HEK293 (cell line): ENCODE measurements around the gene LNPK.
A peak's percentile ranks its signal among the peaks of the same experiment; 100 is the strongest.

Source experiments
- GLI4 ChIP-seq: fragments of 450-650 bp; formaldehyde crosslinking; IDR thresholded peaks from 2 replicates; pipeline ENCODE4 v1.5.1; 2016; ENCODE audit warnings: missing biosample characterization, missing genetic modification characterization
- GLIS1 ChIP-seq: fragments of 450-650 bp; formaldehyde crosslinking; IDR thresholded peaks from 2 replicates; pipeline ENCODE4 v1.5.1; 2016; ENCODE audit warnings: missing biosample characterization, missing genetic modification characterization
- IKZF3 ChIP-seq: fragments of 450-650 bp; IDR thresholded peaks from 2 replicates; pipeline ENCODE4 v1.5.0; 2018; ENCODE audit warnings: missing biosample characterization, mild to moderate bottlenecking, missing genetic modification characterization, moderate library complexity
- OSR2 ChIP-seq: fragments of 450-650 bp; formaldehyde crosslinking; IDR thresholded peaks from 2 replicates; pipeline ENCODE4 v1.5.1; 2016; ENCODE audit warnings: missing biosample characterization, missing genetic modification characterization
- RBAK ChIP-seq: fragments of 450-650 bp; formaldehyde crosslinking; IDR thresholded peaks from 2 replicates; pipeline ENCODE4 v1.5.1; 2016; ENCODE audit warnings: missing biosample characterization, missing genetic modification characterization
- REPIN1 ChIP-seq: fragments of 450-650 bp; formaldehyde crosslinking; IDR thresholded peaks from 2 replicates; pipeline ENCODE4 v1.5.1; 2017; ENCODE audit warnings: missing biosample characterization, missing genetic modification characterization, low read depth
- SALL2 ChIP-seq: fragments of 450-650 bp; formaldehyde crosslinking; IDR thresholded peaks from 2 replicates; pipeline ENCODE4 v1.5.0; 2017; ENCODE audit warnings: missing biosample characterization, mild to moderate bottlenecking, missing genetic modification characterization, borderline replicate concordance
- YY1 ChIP-seq: fragments of 450-650 bp; formaldehyde crosslinking; IDR thresholded peaks from 2 replicates; pipeline ENCODE4 v1.5.1; 2018; ENCODE audit warnings: missing biosample characterization, missing genetic modification characterization
- ZEB2 ChIP-seq: fragments of 450-650 bp; formaldehyde crosslinking; IDR thresholded peaks from 2 replicates; pipeline ENCODE4 v1.5.1; 2016; ENCODE audit warnings: missing biosample characterization, missing genetic modification characterization
- ZNF114 ChIP-seq: fragments of 450-650 bp; formaldehyde crosslinking; IDR thresholded peaks from 2 replicates; pipeline ENCODE4 v1.5.0; 2017; ENCODE audit warnings: missing biosample characterization, missing genetic modification characterization
- ZNF133 ChIP-seq: fragments of 450-650 bp; formaldehyde crosslinking; IDR thresholded peaks from 2 replicates; pipeline ENCODE4 v1.5.1; 2016; ENCODE audit warnings: missing biosample characterization, missing genetic modification characterization
- ZNF146 ChIP-seq: fragments of 450-650 bp; formaldehyde crosslinking; IDR thresholded peaks from 2 replicates; pipeline ENCODE4 v1.5.1; 2016; ENCODE audit warnings: missing biosample characterization, missing genetic modification characterization
- ZNF155 ChIP-seq: fragments of 450-650 bp; formaldehyde crosslinking; IDR thresholded peaks from 2 replicates; pipeline ENCODE4 v1.5.1; 2016; ENCODE audit warnings: missing biosample characterization, missing genetic modification characterization
- ZNF221 ChIP-seq: fragments of 450-650 bp; formaldehyde crosslinking; IDR thresholded peaks from 2 replicates; pipeline ENCODE4 v1.5.1; 2017; ENCODE audit warnings: missing biosample characterization, missing genetic modification characterization, borderline replicate concordance
- ZNF239 ChIP-seq: fragments of 450-650 bp; formaldehyde crosslinking; IDR thresholded peaks from 2 replicates; pipeline ENCODE4 v1.5.1; 2016; ENCODE audit warnings: missing biosample characterization, missing genetic modification characterization
- ZNF354C ChIP-seq: fragments of 450-650 bp; formaldehyde crosslinking; IDR thresholded peaks from 2 replicates; pipeline ENCODE4 v1.5.1; 2016; ENCODE audit warnings: missing biosample characterization, missing genetic modification characterization, low read depth, borderline replicate concordance
- ZNF391 ChIP-seq: fragments of 450-650 bp; formaldehyde crosslinking; IDR thresholded peaks from 2 replicates; pipeline ENCODE4 v1.5.1; 2016; ENCODE audit warnings: low read depth, missing biosample characterization, missing genetic modification characterization, borderline replicate concordance
- ZNF404 ChIP-seq: fragments of 450-650 bp; formaldehyde crosslinking; IDR thresholded peaks from 2 replicates; pipeline ENCODE4 v1.5.1; 2017; ENCODE audit warnings: missing biosample characterization, missing genetic modification characterization
- ZNF416 ChIP-seq: fragments of 450-650 bp; formaldehyde crosslinking; IDR thresholded peaks from 2 replicates; pipeline ENCODE4 v1.5.1; 2016; ENCODE audit warnings: missing biosample characterization, missing genetic modification characterization
- ZNF426 ChIP-seq: fragments of 450-650 bp; formaldehyde crosslinking; IDR thresholded peaks from 2 replicates; pipeline ENCODE4 v1.5.1; 2017; ENCODE audit warnings: missing biosample characterization, missing genetic modification characterization, mild to moderate bottlenecking, inconsistent platforms, moderate library complexity
- ZNF623 ChIP-seq: fragments of 450-650 bp; formaldehyde crosslinking; IDR thresholded peaks from 2 replicates; pipeline ENCODE4 v1.5.1; 2016; ENCODE audit warnings: missing biosample characterization, missing genetic modification characterization
- ZNF629 ChIP-seq: fragments of 450-650 bp; formaldehyde crosslinking; IDR thresholded peaks from 2 replicates; pipeline ENCODE4 v1.5.1; 2017; ENCODE audit warnings: missing biosample characterization, missing genetic modification characterization
- ZNF660 ChIP-seq: fragments of 450-650 bp; IDR thresholded peaks from 2 replicates; pipeline ENCODE4 v1.5.1; 2018; ENCODE audit warnings: missing biosample characterization, mild to moderate bottlenecking, missing genetic modification characterization
- ZNF677 ChIP-seq: fragments of 450-650 bp; IDR thresholded peaks from 2 replicates; pipeline ENCODE4 v1.5.0; 2018; ENCODE audit warnings: missing biosample characterization, mild to moderate bottlenecking, missing genetic modification characterization, moderate library complexity
- ZNF701 ChIP-seq: fragments of 450-650 bp; formaldehyde crosslinking; IDR thresholded peaks from 2 replicates; pipeline ENCODE4 v1.5.1; 2016; ENCODE audit warnings: missing biosample characterization, missing genetic modification characterization
- ZNF747 ChIP-seq: fragments of 450-650 bp; formaldehyde crosslinking; IDR thresholded peaks from 2 replicates; pipeline ENCODE4 v1.5.1; 2016; ENCODE audit warnings: missing biosample characterization, missing genetic modification characterization
- ZNF768 ChIP-seq: fragments of 450-650 bp; formaldehyde crosslinking; IDR thresholded peaks from 2 replicates; pipeline ENCODE4 v1.5.1; 2018; ENCODE audit warnings: missing biosample characterization, mild to moderate bottlenecking, missing genetic modification characterization
- ZNF785 ChIP-seq: fragments of 450-650 bp; formaldehyde crosslinking; IDR thresholded peaks from 2 replicates; pipeline ENCODE4 v1.5.1; 2016; ENCODE audit warnings: missing biosample characterization, missing genetic modification characterization
- ZNF792 ChIP-seq: fragments of 450-650 bp; formaldehyde crosslinking; IDR thresholded peaks from 2 replicates; pipeline ENCODE4 v1.5.1; 2016; ENCODE audit warnings: missing biosample characterization, missing genetic modification characterization
- ZNF843 ChIP-seq: fragments of 450-650 bp; formaldehyde crosslinking; IDR thresholded peaks from 2 replicates; pipeline ENCODE4 v1.5.1; 2016; ENCODE audit warnings: missing biosample characterization, missing genetic modification characterization
- TF ChIP-seq, protein P1 (sequence below): fragments of 450-650 bp; formaldehyde crosslinking; IDR thresholded peaks from 2 replicates; pipeline ENCODE4 v1.5.1; 2017; ENCODE audit warnings: missing biosample characterization, missing genetic modification characterization
- TF ChIP-seq, protein P2 (sequence below): fragments of 450-650 bp; formaldehyde crosslinking; IDR thresholded peaks from 2 replicates; pipeline ENCODE4 v1.5.1; 2016; ENCODE audit warnings: missing biosample characterization, missing genetic modification characterization
- TF ChIP-seq, protein P3 (sequence below): fragments of 450-650 bp; formaldehyde crosslinking; IDR thresholded peaks from 2 replicates; pipeline ENCODE4 v1.5.1; 2016; ENCODE audit warnings: missing biosample characterization, missing genetic modification characterization
- TF ChIP-seq, protein P4 (sequence below): fragments of 450-650 bp; formaldehyde crosslinking; IDR thresholded peaks from 2 replicates; pipeline ENCODE4 v1.5.1; 2016; ENCODE audit warnings: missing biosample characterization, missing genetic modification characterization

The LNPK gene

DNA sequence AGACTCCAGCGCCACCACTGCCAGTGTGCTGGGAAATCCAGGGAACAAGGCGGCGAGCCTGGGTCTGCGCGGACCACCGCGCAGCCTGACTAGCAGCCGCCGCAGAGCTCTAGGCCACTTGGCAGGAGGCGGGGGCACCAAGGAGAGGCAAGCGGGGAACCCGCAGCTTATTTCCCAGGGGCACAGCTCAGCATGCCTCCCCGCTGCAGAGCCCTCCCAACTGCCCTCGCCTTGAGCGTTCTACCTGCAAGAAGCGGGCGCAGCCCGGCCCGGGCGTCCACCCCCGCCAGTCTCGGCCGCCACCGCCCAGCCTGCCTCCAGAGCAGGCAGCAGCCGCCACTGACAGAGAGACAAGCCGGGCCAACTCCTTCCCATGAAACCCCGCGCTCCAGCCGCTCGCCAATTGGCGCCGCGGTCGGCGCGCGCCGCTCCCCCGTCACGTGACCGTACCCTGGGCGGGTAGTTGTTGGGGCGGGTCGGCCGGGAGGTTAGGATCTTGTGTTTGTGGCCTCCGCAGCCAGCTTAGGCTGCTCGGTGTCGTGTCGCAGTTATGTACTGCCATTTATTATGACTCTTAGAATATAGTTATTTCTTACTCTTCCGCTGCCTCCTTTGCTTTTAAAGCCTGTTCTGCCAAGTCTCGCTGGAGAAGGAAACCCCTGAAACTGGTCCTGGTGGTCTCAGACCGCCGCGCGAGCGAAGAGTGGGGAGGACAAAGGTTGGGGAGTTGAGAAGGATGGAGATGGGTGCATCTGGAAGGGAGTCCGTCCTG is at the start of gene LNPK (continued):
- no peak for TF ChIP-seq ZNF785 (tag by site-specific recombination)
- TF ChIP-seq GLIS1 (tag by site-specific recombination) = peak; percentile 37
- TF ChIP-seq ZNF660 (tag by site-specific recombination) = peak; percentile 26; the same call in 1 of the 2 replicates
- no peak for TF ChIP-seq ZNF155 (tag by site-specific recombination)
- no peak for TF ChIP-seq ZNF623 (tag by site-specific recombination)
- no peak for TF ChIP-seq REPIN1 (tag by site-specific recombination)
- TF ChIP-seq ZNF391 (tag by site-specific recombination) = 0 out of 2 replicates have a peak, but pooled peaks have one; percentile 38
- TF ChIP-seq IKZF3 (tag by site-specific recombination) = no peak
- TF ChIP-seq, protein P1, sequence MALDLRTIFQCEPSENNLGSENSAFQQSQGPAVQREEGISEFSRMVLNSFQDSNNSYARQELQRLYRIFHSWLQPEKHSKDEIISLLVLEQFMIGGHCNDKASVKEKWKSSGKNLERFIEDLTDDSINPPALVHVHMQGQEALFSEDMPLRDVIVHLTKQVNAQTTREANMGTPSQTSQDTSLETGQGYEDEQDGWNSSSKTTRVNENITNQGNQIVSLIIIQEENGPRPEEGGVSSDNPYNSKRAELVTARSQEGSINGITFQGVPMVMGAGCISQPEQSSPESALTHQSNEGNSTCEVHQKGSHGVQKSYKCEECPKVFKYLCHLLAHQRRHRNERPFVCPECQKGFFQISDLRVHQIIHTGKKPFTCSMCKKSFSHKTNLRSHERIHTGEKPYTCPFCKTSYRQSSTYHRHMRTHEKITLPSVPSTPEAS (tag by site-specific recombination) = no peak
- no peak for TF ChIP-seq ZNF701 (tag by site-specific recombination)
- no peak for TF ChIP-seq ZNF426 (tag by site-specific recombination)
- TF ChIP-seq ZNF677 (tag by site-specific recombination) = no peak
- no peak for TF ChIP-seq ZNF792
- no peak for TF ChIP-seq ZNF747
- no peak for TF ChIP-seq ZNF404 (tag by site-specific recombination)
- peak; percentile 25; the same call in 1 of the 2 replicates for TF ChIP-seq YY1 (tag by site-specific recombination)
- 0 out of 2 replicates have a peak, but pooled peaks have one; percentile 56 for TF ChIP-seq ZNF146 (tag by site-specific recombination)
- no peak for TF ChIP-seq ZNF629 (tag by site-specific recombination)
- TF ChIP-seq GLI4 (tag by site-specific recombination) = no peak
- TF ChIP-seq ZNF416 (tag by site-specific recombination) = no peak
- no peak for TF ChIP-seq ZEB2 (tag by site-specific recombination)
- TF ChIP-seq ZNF843 = no peak
- no peak for TF ChIP-seq ZNF354C (tag by site-specific recombination)
- TF ChIP-seq ZNF114 = no peak
- no peak for TF ChIP-seq SALL2 (tag by site-specific recombination)
- TF ChIP-seq RBAK = no peak
- TF ChIP-seq ZNF133 (tag by site-specific recombination) = no peak
- no peak for TF ChIP-seq ZNF239 (tag by site-specific recombination)
- TF ChIP-seq, protein P2, sequence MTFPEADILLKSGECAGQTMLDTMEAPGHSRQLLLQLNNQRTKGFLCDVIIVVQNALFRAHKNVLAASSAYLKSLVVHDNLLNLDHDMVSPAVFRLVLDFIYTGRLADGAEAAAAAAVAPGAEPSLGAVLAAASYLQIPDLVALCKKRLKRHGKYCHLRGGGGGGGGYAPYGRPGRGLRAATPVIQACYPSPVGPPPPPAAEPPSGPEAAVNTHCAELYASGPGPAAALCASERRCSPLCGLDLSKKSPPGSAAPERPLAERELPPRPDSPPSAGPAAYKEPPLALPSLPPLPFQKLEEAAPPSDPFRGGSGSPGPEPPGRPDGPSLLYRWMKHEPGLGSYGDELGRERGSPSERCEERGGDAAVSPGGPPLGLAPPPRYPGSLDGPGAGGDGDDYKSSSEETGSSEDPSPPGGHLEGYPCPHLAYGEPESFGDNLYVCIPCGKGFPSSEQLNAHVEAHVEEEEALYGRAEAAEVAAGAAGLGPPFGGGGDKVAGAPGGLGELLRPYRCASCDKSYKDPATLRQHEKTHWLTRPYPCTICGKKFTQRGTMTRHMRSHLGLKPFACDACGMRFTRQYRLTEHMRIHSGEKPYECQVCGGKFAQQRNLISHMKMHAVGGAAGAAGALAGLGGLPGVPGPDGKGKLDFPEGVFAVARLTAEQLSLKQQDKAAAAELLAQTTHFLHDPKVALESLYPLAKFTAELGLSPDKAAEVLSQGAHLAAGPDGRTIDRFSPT (tag by site-specific recombination) = 0 out of 2 replicates have a peak, but pooled peaks have one; percentile 29
- no peak for TF ChIP-seq ZNF768 (tag by site-specific recombination)
- TF ChIP-seq, protein P3, sequence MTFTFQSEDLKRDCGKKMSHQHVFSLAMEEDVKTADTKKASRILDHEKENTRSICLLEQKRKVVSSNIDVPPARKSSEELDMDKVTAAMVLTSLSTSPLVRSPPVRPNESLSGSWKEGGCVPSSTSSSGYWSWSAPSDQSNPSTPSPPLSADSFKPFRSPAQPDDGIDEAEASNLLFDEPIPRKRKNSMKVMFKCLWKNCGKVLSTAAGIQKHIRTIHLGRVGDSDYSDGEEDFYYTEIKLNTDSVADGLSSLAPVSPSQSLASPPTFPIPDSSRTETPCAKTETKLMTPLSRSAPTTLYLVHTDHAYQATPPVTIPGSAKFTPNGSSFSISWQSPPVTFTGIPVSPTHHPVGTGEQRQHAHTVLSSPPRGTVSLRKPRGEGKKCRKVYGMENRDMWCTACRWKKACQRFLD = no peak
- TF ChIP-seq OSR2 (tag by site-specific recombination) = no peak
- TF ChIP-seq, protein P4, sequence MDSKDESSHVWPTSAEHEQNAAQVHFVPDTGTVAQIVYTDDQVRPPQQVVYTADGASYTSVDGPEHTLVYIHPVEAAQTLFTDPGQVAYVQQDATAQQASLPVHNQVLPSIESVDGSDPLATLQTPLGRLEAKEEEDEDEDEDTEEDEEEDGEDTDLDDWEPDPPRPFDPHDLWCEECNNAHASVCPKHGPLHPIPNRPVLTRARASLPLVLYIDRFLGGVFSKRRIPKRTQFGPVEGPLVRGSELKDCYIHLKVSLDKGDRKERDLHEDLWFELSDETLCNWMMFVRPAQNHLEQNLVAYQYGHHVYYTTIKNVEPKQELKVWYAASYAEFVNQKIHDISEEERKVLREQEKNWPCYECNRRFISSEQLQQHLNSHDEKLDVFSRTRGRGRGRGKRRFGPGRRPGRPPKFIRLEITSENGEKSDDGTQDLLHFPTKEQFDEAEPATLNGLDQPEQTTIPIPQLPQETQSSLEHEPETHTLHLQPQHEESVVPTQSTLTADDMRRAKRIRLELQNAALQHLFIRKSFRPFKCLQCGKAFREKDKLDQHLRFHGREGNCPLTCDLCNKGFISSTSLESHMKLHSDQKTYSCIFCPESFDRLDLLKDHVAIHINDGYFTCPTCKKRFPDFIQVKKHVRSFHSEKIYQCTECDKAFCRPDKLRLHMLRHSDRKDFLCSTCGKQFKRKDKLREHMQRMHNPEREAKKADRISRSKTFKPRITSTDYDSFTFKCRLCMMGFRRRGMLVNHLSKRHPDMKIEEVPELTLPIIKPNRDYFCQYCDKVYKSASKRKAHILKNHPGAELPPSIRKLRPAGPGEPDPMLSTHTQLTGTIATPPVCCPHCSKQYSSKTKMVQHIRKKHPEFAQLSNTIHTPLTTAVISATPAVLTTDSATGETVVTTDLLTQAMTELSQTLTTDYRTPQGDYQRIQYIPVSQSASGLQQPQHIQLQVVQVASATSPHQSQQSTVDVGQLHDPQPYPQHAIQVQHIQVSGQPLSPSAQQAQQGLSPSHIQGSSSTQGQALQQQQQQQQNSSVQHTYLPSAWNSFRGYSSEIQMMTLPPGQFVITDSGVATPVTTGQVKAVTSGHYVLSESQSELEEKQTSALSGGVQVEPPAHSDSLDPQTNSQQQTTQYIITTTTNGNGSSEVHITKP = peak; percentile 80
- TF ChIP-seq ZNF221 (tag by site-specific recombination) = no peak
